ENCODE measurements around the gene CACNB1. TPM values are rescaled to one million over a fixed set of nuclear protein-coding genes. Genes with fewer than 3 reads are reported as not detected.

The CACNB1 gene
- total RNA-seq, 4 donors from 2014 or later = 7.9 to 32.9 (median 17.1) TPM

- Histone ChIP-seq H3K4me3 (no peak overlapping the region), H3K27ac (peak overlapping the region; percentile 7), H3K36me3 (no peaks in the 10 kb centered on the region), H3K9me3 (no peaks in the 10 kb centered on the region), H3K4me1 (peaks cover 16% of the 10 kb centered on the region), H3K27me3 (peaks cover 17% of the 10 kb centered on the region)
- WGBS = 30% methylated on average over 3 of the region's 5 CpGs
- no peak for TF ChIP-seq POLR2A (IDR thresholded peaks at IDR 0.05)
- no peak for TF ChIP-seq CTCF (IDR thresholded peaks at IDR 0.05)
- no peak for TF ChIP-seq POLR2AphosphoS5 (IDR thresholded peaks at IDR 0.05)
- no peak for TF ChIP-seq EP300 (IDR thresholded peaks at IDR 0.05)
- no peak for DNase-seq (ENCODE audit: low spot score in 2 of 2)
Measured at GRCh38 chr17:39236450-39236927, 39.0 kb upstream of the CACNB1 start.

GRCh38 chr17:39235555-39236449, 38.3 kb upstream of the CACNB1 start:
- Histone ChIP-seq H3K27ac (no peak overlapping the region), H3K36me3 (no peaks in the 10 kb centered on the region), H3K9me3 (no peaks in the 10 kb centered on the region), H3K4me3 (no peak overlapping the region), H3K27me3 (peaks cover 22% of the 10 kb centered on the region), H3K4me1 (peaks cover 21% of the 10 kb centered on the region)
- DNase-seq (ENCODE audit: low spot score in 2 of 2) = no peak
- no peak for TF ChIP-seq POLR2AphosphoS5 (IDR thresholded peaks at IDR 0.05)
- TF ChIP-seq CTCF (IDR thresholded peaks at IDR 0.05) = peak; percentile 14 to 69
- WGBS = 24% methylated on average over 18 of the region's 18 CpGs

GRCh38 chr17:39231591-39232551, 34.4 kb upstream of the CACNB1 start:
- TF ChIP-seq EP300 (IDR thresholded peaks at IDR 0.05) (no peak), POLR2AphosphoS5 (IDR thresholded peaks at IDR 0.05) (no peak), POLR2A (IDR thresholded peaks at IDR 0.05) (no peak), CTCF (IDR thresholded peaks at IDR 0.05) (peak; percentile 43 to 80)
- Histone ChIP-seq H3K4me1 (peaks cover 24% of the 10 kb centered on the region), H3K9me3 (no peaks in the 10 kb centered on the region), H3K27me3 (peaks cover 11% of the 10 kb centered on the region), H3K36me3 (no peaks in the 10 kb centered on the region), H3K27ac (no peak overlapping the region), H3K4me3 (no peak overlapping the region)
- DNase-seq (ENCODE audit: low spot score in 2 of 2) = no peak
- 21% methylated on average over 20 of the region's 22 CpGs for WGBS

GRCh38 chr17:39231091-39231561, 33.7 kb upstream of the CACNB1 start:
- H3K36me3 ChIP-seq = no peaks in the 10 kb centered on the region
- 43% methylated on average over 5 of the region's 10 CpGs for WGBS
- peak overlapping the region; percentile 2 for H3K27ac ChIP-seq
- no peak for DNase-seq (ENCODE audit: low spot score in 2 of 2)
- TF ChIP-seq EP300 (IDR thresholded peaks at IDR 0.05) (no peak), POLR2AphosphoS5 (IDR thresholded peaks at IDR 0.05) (no peak), POLR2A (IDR thresholded peaks at IDR 0.05) (no peak), CTCF (IDR thresholded peaks at IDR 0.05) (no peak)
- H3K27me3 ChIP-seq = peaks cover 16% of the 10 kb centered on the region
- no peaks in the 10 kb centered on the region for H3K9me3 ChIP-seq
- H3K4me1 ChIP-seq = peaks cover 24% of the 10 kb centered on the region
- H3K4me3 ChIP-seq = no peak overlapping the region
